NOMO-1 treated with DMSO at 0.1 percent for 48 hours (cell line): ENCODE data around the gene ARFGAP1.

Experiments
- DNase-seq: peaks from one replicate; lab custom pipeline; 2025; ENCODE audit not compliant: unreplicated experiment; lab: John Stamatoyannopoulos, UW

The ARFGAP1 gene

GRCh38 chr20:63272105-63273058 lies at the start of gene ARFGAP1:
Gene ARFGAP1 (plus strand): TSS chr20:63272813. CDS start chr20:63275581, 2,768 bp downstream.
- peak; percentile 84 for DNase-seq

- peak; percentile 29 for DNase-seq
Measured at GRCh38 chr20:63223121-63223825, 49.3 kb upstream of the ARFGAP1 start.

- no peak for DNase-seq
Measured at GRCh38 chr20:63223826-63224207, 48.8 kb upstream of the ARFGAP1 start.

GRCh38 chr20:63224412-63225081 lies 48.1 kb upstream of the ARFGAP1 start:
- no peak for DNase-seq

- no peak for DNase-seq
Measured at GRCh38 chr20:63225082-63225454, 47.5 kb upstream of the ARFGAP1 start.

DNA sequence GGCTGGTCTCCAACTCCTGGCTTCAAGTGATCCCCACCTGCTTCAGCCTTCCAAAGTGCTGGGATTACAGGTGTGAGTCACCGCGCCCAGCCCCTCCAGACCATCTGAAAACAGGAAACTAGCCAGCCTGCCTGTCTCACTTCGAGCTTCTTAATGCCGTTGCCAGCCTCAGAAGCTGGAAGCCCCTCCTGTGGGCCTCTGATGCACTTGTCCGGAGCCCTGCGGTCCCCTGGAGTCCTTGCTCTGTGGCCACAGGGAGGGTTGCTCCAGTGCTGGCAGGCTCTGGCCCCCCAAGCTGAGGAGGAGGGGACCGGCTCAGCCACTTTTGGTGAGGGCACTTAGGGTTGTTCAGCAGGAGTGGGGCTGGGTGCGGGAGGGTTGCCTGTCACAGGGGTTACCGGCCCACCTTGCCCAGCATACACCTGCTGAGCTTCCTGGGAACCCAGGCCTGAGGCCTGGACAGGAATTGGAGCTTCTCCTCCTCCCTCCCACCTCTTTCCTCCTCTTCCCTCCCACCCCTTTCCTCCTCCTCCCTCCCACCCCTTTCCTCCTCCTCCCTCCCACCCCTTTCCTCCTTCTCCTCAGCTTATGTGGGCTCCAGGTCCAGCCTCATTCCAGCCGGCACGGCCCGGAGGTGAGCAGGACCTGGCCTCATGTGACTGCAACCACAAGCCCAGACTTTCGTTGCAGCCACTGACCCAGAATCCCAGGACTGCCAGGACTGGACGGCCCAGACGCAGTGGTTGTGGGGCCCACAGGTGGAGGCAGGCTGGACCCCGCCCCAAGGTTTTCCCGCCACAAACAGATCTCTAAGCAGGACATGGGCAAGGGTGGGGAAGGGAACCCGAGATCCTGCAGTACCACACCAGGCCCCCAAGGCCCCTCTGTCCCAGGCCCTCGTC lies 46.3 kb upstream of the ARFGAP1 start:
- DNase-seq = no peak

- no peak for DNase-seq
Measured at GRCh38 chr20:63227260-63227659, 45.4 kb upstream of the ARFGAP1 start.

GRCh38 chr20:63228806-63229205 lies 43.8 kb upstream of the ARFGAP1 start:
- DNase-seq = no peak

- DNase-seq = no peak
Measured at GRCh38 chr20:63230800-63231268, 41.8 kb upstream of the ARFGAP1 start.

DNA sequence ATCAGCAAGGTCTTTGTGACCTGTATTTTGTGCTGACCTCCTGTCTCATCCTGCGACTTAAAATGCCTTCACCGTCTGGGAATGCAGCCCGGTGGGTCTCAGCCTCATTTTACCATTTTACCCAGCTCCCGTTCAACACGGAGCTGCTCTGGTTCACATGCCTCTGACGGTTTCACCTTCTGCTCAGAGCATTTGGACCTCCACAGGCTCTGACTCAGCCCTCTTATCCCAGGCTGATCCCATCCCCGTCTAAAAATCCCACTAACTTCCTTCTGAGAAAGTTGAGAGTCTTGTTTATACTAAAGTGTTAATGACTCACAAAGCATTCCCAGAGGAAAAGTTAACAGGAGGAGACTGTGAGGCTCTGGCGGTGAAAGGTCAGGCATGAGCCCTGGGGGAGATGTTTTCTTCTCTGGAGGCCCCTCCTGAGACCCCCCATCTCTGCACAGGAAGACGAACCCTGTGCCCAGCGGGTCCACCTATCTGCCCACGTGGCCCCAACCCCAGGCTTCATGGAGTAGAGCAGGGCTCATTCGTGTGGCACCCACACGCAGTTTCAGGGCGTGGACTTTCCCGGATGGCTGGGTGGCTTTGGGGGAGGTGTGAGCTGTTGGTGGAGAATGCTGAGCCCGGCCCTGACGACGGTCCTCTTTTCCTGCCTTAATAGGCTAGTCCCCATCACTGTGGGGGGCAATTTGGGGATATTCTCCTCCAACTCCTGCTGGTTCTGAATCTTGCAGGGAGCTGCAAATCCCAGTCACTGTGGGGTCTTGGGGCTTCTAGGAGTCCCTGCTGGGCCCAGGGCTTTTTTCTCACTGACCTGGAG lies 40.2 kb upstream of the ARFGAP1 start:
- DNase-seq = no peak

DNA sequence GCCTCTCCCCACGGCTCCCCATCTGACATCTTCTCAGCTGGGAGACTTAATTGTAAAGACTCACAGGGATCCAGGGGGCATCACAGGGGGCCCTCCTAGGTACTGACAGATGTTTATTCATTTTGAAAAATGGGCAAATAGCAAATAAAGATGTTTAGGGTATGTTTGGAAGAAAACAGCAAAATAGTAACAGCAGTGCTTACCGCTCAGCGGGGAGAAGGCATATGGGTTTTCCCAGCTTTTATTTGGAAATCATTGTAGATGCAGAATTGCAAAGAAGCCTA lies 39.6 kb upstream of the ARFGAP1 start:
- DNase-seq = no peak

GRCh38 chr20:63233924-63234323 lies 38.7 kb upstream of the ARFGAP1 start:
- no peak for DNase-seq

GRCh38 chr20:63234693-63235398 lies 37.8 kb upstream of the ARFGAP1 start:
- DNase-seq = no peak

- peak; percentile 10 for DNase-seq
Measured at GRCh38 chr20:63235399-63235983, 37.1 kb upstream of the ARFGAP1 start, which contains the start of gene BIRC7. Gene BIRC7 (plus strand): TSS chr20:63235905. CDS start chr20:63236097, 192 bp downstream.

- no peak for DNase-seq
Measured at GRCh38 chr20:63236116-63236837, 36.3 kb upstream of the ARFGAP1 start.

- no peak for DNase-seq
Measured at GRCh38 chr20:63238031-63238430, 34.6 kb upstream of the ARFGAP1 start.

GRCh38 chr20:63238514-63239125 lies 34.0 kb upstream of the ARFGAP1 start:
- no peak for DNase-seq

DNA sequence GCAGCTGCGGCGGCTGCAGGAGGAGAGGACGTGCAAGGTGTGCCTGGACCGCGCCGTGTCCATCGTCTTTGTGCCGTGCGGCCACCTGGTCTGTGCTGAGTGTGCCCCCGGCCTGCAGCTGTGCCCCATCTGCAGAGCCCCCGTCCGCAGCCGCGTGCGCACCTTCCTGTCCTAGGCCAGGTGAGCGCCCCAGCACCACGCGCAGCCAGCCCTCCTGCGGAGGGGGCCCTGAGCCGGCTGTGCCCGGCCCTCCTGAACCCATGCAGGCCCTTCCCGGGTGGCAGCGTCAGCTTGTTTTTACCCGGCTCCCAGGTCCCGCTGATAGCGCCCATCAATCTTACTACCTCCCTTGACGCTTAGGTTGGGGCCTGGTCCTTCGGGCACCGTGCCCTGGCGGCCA lies 33.2 kb upstream of the ARFGAP1 start:
- DNase-seq = no peak
